RPMI8226 (cell line): ENCODE data around the gene GPR157.
"Not testable (repeated sequence)": the region's sequence is repeated elsewhere in the genome, so short reads cannot be mapped to it uniquely, and the experiment has no call there.

ENCODE experiments used
- DNase-seq: peaks from one replicate; pipeline ENCODE4 v3.0.0-alpha.2; 2015

The GPR157 gene

DNA sequence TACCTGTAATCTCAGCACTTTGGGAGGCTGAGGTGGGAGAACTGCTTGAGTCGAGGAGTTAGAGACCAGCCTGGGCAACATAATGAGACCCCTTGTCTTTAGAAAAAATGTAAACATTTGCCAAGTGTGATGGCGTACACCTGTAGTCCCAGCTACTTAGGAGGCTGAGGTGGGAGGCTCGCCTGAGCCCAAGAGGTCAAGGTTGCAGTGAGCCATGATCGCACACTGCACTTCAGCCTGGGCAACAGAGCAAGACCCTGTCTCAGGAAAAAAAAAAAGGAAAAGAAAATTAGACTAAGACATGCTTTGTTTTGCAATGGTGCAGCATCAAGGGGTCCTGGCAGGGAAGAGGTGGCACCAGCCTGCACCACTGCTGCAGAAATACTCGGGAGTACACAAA lies 16.8 kb upstream of the GPR157 start:
- DNase-seq, result no peak

DNA sequence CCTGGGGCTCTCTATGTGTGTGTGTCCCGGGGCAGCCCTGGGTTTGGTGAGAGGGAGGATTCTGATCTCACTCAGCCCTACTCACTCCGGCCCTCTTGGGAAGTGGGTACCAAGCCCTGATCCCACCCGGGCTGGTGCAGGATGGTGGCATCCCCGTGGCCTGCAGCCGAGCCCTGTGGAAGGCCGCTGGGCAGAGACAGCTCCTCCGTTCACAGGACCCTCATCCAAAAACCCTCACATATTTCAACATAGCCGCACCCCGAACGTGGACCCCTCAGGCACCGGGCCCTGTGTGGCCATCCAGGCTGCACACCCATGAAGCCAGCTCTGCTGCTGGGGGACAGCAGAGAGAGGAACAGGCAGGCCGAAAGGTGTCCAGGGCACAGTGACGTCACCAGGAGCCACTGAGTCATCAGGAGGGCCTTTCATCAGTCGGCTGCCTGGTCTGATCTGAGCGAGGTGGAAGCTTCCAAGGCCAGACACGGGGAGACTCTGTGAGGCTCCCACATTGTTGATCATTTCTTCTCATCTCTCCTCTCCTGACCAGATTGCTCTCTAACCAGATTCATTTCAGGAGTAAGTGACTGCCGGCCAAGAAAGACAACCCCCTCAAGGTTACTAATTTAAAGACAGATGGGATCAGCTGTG lies 16.2 kb upstream of the GPR157 start:
- DNase-seq, result peak; percentile 23

GRCh38 chr1:9144494-9144893 lies 15.6 kb upstream of the GPR157 start:
- not testable (repeated sequence) for DNase-seq

GRCh38 chr1:9143250-9143649 lies 14.3 kb upstream of the GPR157 start:
- peak; percentile 26 for DNase-seq

DNA sequence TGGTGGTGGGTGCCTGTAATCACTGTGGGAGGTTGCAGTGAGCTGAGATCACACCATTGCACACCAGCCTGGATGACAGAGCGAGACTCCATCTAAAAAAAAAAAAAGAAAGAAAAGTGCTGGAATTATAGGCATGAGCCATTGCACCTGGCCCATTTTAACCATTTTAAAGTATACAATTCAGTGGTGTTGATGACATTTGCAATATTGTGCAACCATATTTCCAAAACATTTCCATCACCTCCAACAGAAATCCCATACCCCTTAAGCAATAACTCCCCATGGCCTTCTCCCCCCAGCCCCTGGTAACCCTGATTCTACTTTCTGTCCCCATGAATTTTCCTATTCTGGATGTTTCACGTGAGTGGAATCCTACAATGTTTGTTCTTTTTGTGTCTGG lies 11.0 kb upstream of the GPR157 start:
- no peak for DNase-seq

DNA sequence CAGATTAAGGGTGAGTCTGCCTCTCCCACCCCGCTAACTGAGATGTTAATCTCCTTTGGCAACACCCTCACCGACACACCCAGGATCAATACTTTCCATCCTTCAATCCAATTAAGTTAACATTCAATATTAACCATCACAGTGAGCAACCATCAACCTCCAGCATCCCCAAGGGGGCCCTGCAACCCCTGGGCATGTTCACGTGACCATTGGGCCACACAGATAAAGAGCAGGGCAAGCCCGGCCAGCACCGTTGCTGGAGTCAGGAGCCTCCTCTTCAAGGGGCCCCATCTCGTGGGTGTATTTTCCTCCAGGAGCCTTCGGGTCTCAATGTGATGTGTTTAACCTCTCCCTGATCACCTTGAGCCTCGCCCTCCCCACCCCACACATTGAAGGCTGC lies 8.0 kb upstream of the GPR157 start:
- DNase-seq, result no peak

DNA sequence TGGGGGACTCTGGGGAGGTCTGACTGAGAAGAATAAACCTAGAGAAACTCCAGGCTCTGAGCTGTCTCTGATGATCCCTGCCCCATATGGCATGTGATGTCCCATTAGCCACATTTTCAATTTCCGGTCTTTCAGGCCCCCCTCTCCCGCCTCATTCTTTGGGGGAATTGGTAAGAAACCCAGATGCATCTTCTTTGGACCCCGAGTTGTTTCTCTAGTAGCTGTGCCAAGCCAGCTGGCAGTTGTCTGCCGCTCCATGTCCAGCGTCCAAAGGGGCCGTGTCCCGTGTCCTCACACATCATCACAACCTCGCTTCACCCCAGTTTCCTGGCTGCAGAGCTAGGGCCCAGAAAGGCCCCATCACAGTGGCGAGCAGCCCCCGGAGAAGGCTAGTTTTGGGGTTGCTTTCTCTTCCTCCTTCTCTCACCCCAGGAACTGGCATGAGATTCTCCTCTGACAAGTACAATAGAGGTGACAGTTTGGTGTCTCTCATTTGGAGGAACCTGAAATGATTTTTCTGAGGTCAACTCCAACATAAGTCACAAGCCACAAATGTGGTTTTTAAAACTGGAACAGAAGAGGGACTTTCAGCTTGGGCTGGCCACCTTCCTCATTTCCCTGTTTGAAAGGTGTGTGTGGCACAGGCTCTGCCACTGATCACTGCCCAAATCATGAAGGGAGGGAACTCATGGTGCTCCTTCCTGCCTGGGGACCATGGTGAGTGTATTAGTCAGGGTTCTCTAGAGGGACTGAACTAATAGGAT lies 6.4 kb upstream of the GPR157 start:
- peak; percentile 52 for DNase-seq

DNA sequence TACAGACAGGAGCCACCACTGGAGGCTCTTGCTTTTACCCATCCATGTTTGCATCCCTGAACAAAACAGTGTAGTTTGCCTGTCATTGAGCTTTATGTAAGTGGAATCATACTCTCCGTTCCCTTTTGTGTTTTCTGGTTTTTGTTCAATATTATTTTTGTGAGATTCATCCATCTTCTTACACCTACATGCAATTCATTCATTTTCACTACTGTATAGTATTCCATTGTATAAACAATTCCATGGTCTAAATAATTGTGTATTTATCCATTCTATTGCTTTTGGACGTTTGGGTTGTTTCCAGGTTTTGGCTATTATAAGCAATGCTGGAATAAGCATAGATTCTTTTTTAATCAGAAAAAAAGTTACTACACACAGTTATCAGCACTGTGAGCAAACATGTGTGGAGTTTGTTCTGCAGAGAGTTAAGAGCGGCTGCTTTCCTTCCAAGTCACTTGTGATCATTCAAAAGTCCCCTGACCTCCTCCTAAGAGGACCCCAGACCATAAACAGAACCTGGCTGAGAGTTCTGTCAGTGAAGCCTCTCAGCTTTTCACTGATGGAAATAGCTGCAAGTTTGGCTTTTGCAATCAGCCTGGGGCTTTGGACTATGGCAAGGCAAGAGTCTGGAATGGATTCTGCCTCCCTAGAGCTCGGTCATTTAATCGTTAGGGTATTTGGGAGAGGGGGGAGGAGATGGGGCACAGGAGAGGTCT lies 5.1 kb upstream of the GPR157 start:
- no peak for DNase-seq

GRCh38 chr1:9129266-9130041 lies 552 bp upstream of the GPR157 start:
- peak; percentile 95 for DNase-seq

GRCh38 chr1:9128166-9128519 lies 759 bp downstream of the GPR157 start:
- DNase-seq, result no peak

- DNase-seq, result no peak
Measured at GRCh38 chr1:9127395-9128165, 1.3 kb downstream of the GPR157 start.

- no peak for DNase-seq
Measured at GRCh38 chr1:9126511-9126910, 2.4 kb downstream of the GPR157 start.

- DNase-seq, result not testable (repeated sequence)
Measured at GRCh38 chr1:9125847-9126246, 3.1 kb downstream of the GPR157 start.

GRCh38 chr1:9125325-9125724 lies 3.6 kb downstream of the GPR157 start:
- no peak for DNase-seq

DNA sequence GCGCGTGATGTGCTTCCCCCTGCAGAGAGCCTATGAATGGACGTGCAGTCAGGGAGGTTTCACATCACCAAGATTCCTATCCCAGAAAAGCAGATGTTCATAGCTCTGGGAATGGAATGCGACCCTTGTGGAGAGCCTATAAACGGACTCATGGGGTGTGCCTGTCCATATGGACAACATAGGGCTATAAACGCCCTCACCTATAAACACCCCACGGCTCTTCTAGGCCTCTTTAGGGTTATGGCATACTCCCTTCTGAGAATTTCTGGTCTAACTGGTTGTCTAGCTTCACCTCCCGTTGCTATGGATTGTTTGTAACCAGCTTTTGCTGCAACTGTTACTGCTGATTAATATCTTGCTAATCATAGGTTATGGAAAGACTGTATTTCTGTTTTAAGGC lies 4.5 kb downstream of the GPR157 start:
- DNase-seq, result not testable (repeated sequence)

DNA sequence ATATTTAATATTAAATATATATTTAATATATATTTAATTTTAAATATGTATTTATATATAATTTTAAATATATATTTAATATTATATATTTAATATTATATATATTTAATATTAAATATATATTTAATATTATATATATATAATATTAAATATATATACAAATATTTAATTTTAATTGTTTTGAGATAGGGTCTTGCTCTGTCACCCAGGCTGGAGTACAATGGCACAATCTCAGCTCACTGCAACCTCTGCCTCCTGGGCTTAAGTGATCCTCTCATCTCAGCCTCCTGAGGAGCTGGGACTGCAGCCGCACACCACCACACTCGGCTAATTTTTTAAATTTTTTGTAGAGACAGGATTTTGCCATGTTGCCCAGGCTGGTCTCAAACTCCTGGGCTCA lies 5.2 kb downstream of the GPR157 start:
- DNase-seq, result not testable (repeated sequence)

DNA sequence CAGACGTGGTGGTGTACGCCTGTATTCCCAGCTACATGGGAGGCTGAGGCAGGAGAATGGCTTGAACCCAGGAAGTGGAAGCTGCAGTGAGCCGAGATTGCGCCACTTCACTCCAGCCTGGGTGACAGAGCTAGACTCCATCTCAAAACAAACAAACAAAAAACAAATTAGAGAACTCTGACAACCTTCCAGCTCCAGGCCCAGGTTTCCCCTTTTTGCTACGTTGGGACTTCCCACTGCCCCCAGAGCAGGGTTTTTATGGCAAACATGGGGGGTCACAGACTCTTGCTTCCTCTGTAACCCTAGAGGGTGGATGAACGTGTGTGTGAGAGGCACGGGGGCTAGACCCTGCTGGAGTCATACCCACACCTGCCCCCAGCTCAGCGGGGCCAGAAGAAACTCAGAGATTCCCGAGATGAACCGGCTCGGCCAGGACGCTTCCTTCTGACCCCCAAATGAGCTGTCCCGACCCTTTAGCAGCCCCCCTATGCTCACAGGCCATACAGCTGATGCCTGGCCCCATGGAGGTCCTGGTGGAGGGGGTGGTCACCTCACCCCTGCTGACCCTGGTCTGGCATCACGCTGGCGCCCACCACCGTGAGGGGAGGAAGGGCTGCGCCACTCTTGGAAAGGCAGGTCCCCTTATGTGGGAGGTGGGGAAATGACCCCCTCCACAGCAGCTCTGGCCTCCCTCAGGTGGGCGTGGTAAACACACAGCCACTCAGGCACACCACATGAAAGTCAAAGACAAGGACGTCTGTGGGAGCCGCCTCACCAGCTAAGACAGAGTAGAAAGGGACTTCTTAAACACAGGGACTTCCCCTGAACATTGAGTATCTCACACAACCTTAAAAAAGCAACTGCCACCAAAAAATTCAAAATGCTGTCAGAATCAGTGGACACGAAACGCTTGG lies 7.1 kb downstream of the GPR157 start:
- no peak for DNase-seq

DNA sequence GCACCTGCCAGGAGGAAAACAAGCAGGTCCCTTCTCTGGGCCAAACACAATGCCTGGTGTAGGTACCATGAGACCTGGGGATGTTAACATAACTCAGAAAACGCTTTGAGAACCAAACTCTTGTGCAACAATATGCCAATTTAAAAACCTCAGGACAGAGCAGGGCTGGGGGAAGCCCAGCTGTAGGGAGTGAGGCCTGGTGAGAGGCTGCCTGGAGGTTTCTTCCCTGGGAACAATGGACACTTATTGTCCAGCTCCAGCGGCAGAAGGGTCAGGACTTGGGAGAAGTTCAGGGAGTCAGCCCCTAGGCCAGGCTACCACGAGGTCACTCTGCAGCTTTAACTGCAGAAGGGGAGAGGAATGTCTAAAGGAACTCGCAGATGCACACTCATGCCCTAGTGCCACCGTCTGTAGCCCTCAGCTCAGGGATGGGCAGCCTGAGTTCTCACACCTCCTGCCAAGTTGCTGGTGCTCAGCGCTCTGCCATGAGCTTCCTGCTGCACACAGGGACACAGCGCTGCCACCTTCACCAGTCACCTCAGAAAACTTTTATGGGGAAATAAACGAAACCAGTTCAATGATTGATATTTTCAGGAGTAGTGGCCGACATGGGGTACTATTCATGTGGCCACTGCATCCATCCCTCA lies 8.5 kb downstream of the GPR157 start:
- no peak for DNase-seq

GRCh38 chr1:9119745-9120144 lies 9.2 kb downstream of the GPR157 start:
- no peak for DNase-seq

DNA sequence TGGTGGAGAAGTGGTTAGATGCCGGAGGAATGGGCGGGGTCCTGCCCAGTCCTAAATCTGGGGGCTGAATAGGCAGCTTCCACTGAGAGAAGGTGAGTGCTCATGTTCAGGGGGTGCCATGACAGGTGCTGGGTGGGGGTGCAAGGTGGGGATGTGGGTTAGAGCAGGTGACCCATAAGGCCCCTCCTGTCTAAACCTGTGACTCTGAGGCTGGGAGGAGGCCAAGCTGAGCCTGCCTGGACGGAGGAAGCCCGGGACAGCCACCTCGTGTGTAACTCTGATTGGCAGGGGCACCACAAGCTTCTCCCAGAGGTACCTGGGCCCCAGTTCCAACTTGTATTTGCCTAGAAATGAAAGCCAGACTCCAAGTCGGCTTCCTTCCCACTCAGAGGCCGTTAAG lies 10.7 kb downstream of the GPR157 start:
- no peak for DNase-seq
